ENCODE measurements around the gene ENPP3. TPM values are rescaled to one million over a fixed set of nuclear protein-coding genes. Genes with fewer than 3 reads are reported as not detected.
A peak's percentile ranks its signal among the peaks of the same experiment; 100 is the strongest.

The ENPP3 gene
- total and polyA plus RNA-seq, 2 of the 13 experiments (the other 11 are each of a cell fraction or from before 2014, with no cell fraction given), result 40.0 to 75.4 TPM

GRCh38 chr6:131638013-131638412 lies 911 bp downstream of the ENPP3 start:
- Histone ChIP-seq H3K4me3 (replicated peaks in 1 of 3; ENCODE audit: insufficient read depth in 1 of 3, low read depth in 2 of 3, low read length in 3 of 3) (peak overlapping the region; percentile 14 to 30 (median 25); a peak in 4 of 6 replicates), H3K4me2 (ENCODE audit: low read depth, low read length) (peak overlapping the region; percentile 77), H3K9ac (ENCODE audit: insufficient read depth, low read depth, low read length) (0 out of 2 replicates have a peak overlapping the region, but pooled peaks have one; percentile 5), H3K27me3 (ENCODE audit: control insufficient read depth in 1 of 2, insufficient read depth in 2 of 2, low read length in 2 of 2) (no peaks in the 10 kb centered on the region; a peak in 1 of 5 replicates), H3K79me2 (ENCODE audit: insufficient read depth, low read length) (peaks cover 43% of the 10 kb centered on the region), H3K36me3 (replicated peaks in 1 of 2; ENCODE audit: control insufficient read depth in 1 of 2, insufficient read depth in 2 of 2, low read length in 2 of 2) (peaks cover 9 to 28% of the 10 kb centered on the region in 2 experiments), H3K4me1 (ENCODE audit: insufficient read depth, low read length) (peaks cover 42% of the 10 kb centered on the region), H2AFZ (ENCODE audit: low read length) (no peak overlapping the region), H3K27ac (ENCODE audit: extremely low read length, insufficient read depth, low read length) (no peak overlapping the region), H4K20me1 (ENCODE audit: insufficient read depth, low read length) (peaks cover 2% of the 10 kb centered on the region; the same call in 1 of the 2 replicates), H3K9me3 (ENCODE audit: low read length) (no peaks in the 10 kb centered on the region)
- TF ChIP-seq ZNF260 (CRISPR knock-in tag; IDR thresholded peaks at IDR 0.05; ENCODE audit: borderline replicate concordance, low read depth) (no peak), NR2F2 (IDR thresholded peaks at IDR 0.05; ENCODE audit: borderline replicate concordance, low read depth) (no peak), ZNF558 (CRISPR knock-in tag; IDR thresholded peaks at IDR 0.05; ENCODE audit: borderline replicate concordance) (no peak), PATZ1 (CRISPR knock-in tag; IDR thresholded peaks at IDR 0.05) (no peak), NKX3-1 (CRISPR knock-in tag; IDR thresholded peaks at IDR 0.05) (no peak), XBP1 (CRISPR knock-in tag; IDR thresholded peaks at IDR 0.05) (no peak), ZNF562 (CRISPR knock-in tag; IDR thresholded peaks at IDR 0.05; ENCODE audit: borderline replicate concordance) (no peak), ZNF121 (CRISPR knock-in tag; IDR thresholded peaks at IDR 0.05) (no peak), IKZF4 (CRISPR knock-in tag; IDR thresholded peaks at IDR 0.05; ENCODE audit: borderline replicate concordance, low read depth, not compliant biosample characterization) (no peak), BRD4 (CRISPR knock-in tag; IDR thresholded peaks at IDR 0.05) (no peak), RFX3 (CRISPR knock-in tag; IDR thresholded peaks at IDR 0.05) (no peak), PRDM15 (CRISPR knock-in tag; IDR thresholded peaks at IDR 0.05) (no peak), ZFP37 (CRISPR knock-in tag; IDR thresholded peaks at IDR 0.05; ENCODE audit: borderline replicate concordance) (no peak), FOXA1 (IDR thresholded peaks at IDR 0.05) (no peak), FOXA1 (CRISPR knock-in tag; IDR thresholded peaks at IDR 0.05) (no peak)
- POLR2A ChIA-PET, result no interaction called here
- no TSS peak for BruUV-seq (replicated peaks)
- DNase-seq (ENCODE audit: low spot score) (no peak), FAIRE-seq (no peak), ATAC-seq (no peak)
- in situ Hi-C loops (cut with HindIII; ENCODE audit: extremely low pct_ligation_motif_present, low pct_unique_long_range_greater_than_20kb), result no loop called here
- CTCF ChIA-PET (ENCODE audit: low intra/inter-chr PET ratio, low total read pairs), result interaction anchor here (2.2 kb wide), 1 partner anchor 10 kb away, joined by 6 read pairs; the partner anchor contains the start of gene MED23
- 90% methylated on average over 2 of the region's 2 CpGs for WGBS (ENCODE audit: low lambda C conversion rate)
- intact Hi-C loops (cut with micrococcal nuclease; ENCODE audit: unreplicated experiment), result no loop called here
